Upper lobe of left lung (tissue), 4 donors: Measurements from ENCODE around the gene KCNH3.

Source experiments
- EP300 ChIP-seq, 4 donors: sonication (generic); formaldehyde crosslinking; IDR thresholded peaks; one replicate each; pipeline ENCODE4 v1.5.1; 2017; ENCODE audit warnings: antibody characterized with exemption in 4 of 4, control low read depth in 2 of 4
- POLR2A ChIP-seq, 4 donors: fragments of 450-650 bp; IDR thresholded peaks; one replicate each; pipeline ENCODE4 v1.5.1; 2016 to 2017; ENCODE audit warnings: antibody characterized with exemption in 4 of 4, mild to moderate bottlenecking in 2 of 4
- TF ChIP-seq, protein P1 (sequence below), 6 experiments: fragments of 450-650 bp in 4 of 6; fragments of 200-600 bp in 2 of 6; sonication (generic) in 2 of 6; IDR thresholded peaks; one replicate each; pipeline ENCODE4 v1.5.1; 2016 to 2019; ENCODE audit warnings: antibody characterized with exemption in 6 of 6

DNA sequence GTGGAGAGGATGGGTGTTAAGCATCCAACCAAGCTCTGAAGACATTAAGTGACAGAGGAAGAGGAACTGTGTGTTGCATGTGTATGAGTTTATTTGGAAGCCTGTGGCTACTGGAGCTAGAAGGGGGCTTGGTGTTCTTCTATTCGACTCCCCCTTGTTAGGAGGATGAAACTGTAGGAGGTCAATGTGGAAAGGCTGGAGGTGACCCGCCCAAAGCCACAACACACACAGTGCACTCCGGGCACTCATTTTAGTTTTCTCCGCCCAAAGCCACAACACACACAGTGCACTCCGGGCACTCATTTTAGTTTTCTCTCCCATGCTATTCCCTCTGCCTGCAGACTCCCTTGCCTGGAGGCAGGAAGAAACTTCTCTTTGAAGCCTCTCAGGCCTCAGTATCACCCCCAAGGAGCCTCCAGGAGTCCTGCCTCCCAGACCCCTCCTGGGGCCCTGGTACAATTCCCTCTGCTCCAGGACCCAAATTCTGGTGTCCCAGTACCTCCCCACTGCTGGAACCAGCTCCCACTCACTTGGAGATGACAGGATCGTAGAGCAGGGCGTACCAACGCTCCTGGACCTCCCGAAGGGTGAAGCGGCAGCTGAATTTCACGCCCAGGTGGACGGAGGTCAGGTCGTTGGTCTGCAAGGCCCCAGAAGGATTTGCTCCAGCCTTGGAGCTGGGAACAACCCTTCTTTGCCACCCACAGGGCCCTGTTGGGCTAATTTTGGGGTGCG lies 25.3 kb downstream of the KCNH3 start:
- TF ChIP-seq, protein P1, sequence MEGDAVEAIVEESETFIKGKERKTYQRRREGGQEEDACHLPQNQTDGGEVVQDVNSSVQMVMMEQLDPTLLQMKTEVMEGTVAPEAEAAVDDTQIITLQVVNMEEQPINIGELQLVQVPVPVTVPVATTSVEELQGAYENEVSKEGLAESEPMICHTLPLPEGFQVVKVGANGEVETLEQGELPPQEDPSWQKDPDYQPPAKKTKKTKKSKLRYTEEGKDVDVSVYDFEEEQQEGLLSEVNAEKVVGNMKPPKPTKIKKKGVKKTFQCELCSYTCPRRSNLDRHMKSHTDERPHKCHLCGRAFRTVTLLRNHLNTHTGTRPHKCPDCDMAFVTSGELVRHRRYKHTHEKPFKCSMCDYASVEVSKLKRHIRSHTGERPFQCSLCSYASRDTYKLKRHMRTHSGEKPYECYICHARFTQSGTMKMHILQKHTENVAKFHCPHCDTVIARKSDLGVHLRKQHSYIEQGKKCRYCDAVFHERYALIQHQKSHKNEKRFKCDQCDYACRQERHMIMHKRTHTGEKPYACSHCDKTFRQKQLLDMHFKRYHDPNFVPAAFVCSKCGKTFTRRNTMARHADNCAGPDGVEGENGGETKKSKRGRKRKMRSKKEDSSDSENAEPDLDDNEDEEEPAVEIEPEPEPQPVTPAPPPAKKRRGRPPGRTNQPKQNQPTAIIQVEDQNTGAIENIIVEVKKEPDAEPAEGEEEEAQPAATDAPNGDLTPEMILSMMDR (IDR thresholded peaks at IDR 0.05) = no peak
- TF ChIP-seq EP300 (IDR thresholded peaks at IDR 0.05) (no peak), POLR2A (IDR thresholded peaks at IDR 0.05) (no peak)
